ENCODE measurements around the gene ANAPC2.

- TF ChIP-seq, protein P1, sequence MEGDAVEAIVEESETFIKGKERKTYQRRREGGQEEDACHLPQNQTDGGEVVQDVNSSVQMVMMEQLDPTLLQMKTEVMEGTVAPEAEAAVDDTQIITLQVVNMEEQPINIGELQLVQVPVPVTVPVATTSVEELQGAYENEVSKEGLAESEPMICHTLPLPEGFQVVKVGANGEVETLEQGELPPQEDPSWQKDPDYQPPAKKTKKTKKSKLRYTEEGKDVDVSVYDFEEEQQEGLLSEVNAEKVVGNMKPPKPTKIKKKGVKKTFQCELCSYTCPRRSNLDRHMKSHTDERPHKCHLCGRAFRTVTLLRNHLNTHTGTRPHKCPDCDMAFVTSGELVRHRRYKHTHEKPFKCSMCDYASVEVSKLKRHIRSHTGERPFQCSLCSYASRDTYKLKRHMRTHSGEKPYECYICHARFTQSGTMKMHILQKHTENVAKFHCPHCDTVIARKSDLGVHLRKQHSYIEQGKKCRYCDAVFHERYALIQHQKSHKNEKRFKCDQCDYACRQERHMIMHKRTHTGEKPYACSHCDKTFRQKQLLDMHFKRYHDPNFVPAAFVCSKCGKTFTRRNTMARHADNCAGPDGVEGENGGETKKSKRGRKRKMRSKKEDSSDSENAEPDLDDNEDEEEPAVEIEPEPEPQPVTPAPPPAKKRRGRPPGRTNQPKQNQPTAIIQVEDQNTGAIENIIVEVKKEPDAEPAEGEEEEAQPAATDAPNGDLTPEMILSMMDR (IDR thresholded peaks at IDR 0.05 in 8 of 11, conservative IDR thresholded peaks at IDR 0.05 in 3 of 11) = no peak
- no peak for TF ChIP-seq POLR2AphosphoS5 (IDR thresholded peaks at IDR 0.05)
Observed at GRCh38 chr9:137204731-137205125, 16.4 kb upstream of the ANAPC2 start.

All from spleen (tissue), 7 donors.